Fibroblast of lung (primary cell): ENCODE results near the gene ACTMAP. TPM values are rescaled to one million over a fixed set of nuclear protein-coding genes. Genes with fewer than 3 reads are reported as not detected.

Experiments used
- DNase-seq, 2 donors: peaks; one replicate each; pipeline versions ENCODE4 v3.0.0 to v3.0.0-alpha.2; 2010; ENCODE audit warnings: low read depth in 2 of 2
- H2AFZ ChIP-seq: 2 replicates; pipeline ENCODE4 v1.5.1; 2012; ENCODE audit warnings: low read length, control low read depth, inconsistent platforms
- H3K27ac ChIP-seq: 2 replicates; pipeline ENCODE4 v1.5.1; 2011; ENCODE audit warnings: low read length, control low read depth; ENCODE audit not compliant: insufficient read depth
- H3K27me3 ChIP-seq: 2 replicates; pipeline ENCODE4 v1.5.1; 2011; ENCODE audit warnings: mild to moderate bottlenecking, low read length; ENCODE audit not compliant: control insufficient read depth, insufficient read depth
- H3K36me3 ChIP-seq: 2 replicates; pipeline ENCODE4 v1.5.1; 2011; ENCODE audit warnings: low read length; ENCODE audit not compliant: control insufficient read depth, insufficient read depth
- H3K4me1 ChIP-seq: 2 replicates; pipeline ENCODE4 v1.5.1; 2011; ENCODE audit warnings: low read length; ENCODE audit not compliant: control insufficient read depth, insufficient read depth; ENCODE audit errors: extremely low read depth
- H3K4me2 ChIP-seq: 2 replicates; pipeline ENCODE4 v1.5.1; 2011; ENCODE audit warnings: low read length, control low read depth; ENCODE audit not compliant: insufficient read depth; ENCODE audit errors: extremely low read depth
- H3K4me3 ChIP-seq, 4 experiments: fragments of 200-600 bp in 1 of 4; sonication (generic) in 1 of 4; replicated peaks in 1 of 4; 2 replicates each; pipeline ENCODE4 v1.5.1; 2011 to 2016; ENCODE audit warnings: low read length in 4 of 4, low read depth in 3 of 4, mild to moderate bottlenecking in 3 of 4, control low read depth in 2 of 4, inconsistent platforms in 1 of 4, mixed read lengths in 1 of 4; ENCODE audit not compliant: insufficient read depth in 1 of 4; ENCODE audit errors: control extremely low read depth in 1 of 4
- H3K79me2 ChIP-seq: 2 replicates; pipeline ENCODE4 v1.5.1; 2012; ENCODE audit warnings: mild to moderate bottlenecking, low read length, inconsistent platforms; ENCODE audit not compliant: control insufficient read depth, insufficient read depth
- H3K9ac ChIP-seq: 2 replicates; pipeline ENCODE4 v1.5.1; 2011; ENCODE audit warnings: mild to moderate bottlenecking, low read length, control low read depth; ENCODE audit not compliant: insufficient read depth
- H3K9me3 ChIP-seq: 2 replicates; pipeline ENCODE4 v1.5.1; 2012; ENCODE audit warnings: low read depth, low read length; ENCODE audit not compliant: control insufficient read depth, insufficient read depth
- H4K20me1 ChIP-seq: 2 replicates; pipeline ENCODE4 v1.5.1; 2011; ENCODE audit warnings: low read length; ENCODE audit not compliant: control insufficient read depth, insufficient read depth; ENCODE audit errors: extremely low read depth
- EZH2 ChIP-seq: IDR thresholded peaks from 2 replicates; pipeline ENCODE4 v1.5.1; 2012; ENCODE audit warnings: low read length, control low read depth, mild to moderate bottlenecking; ENCODE audit errors: missing control alignments
- polyA plus RNA-seq, 2 donors: library from polyadenylated mRNA; depleted of rRNA in 1 of 2; stranded (reverse) in 1 of 2; unstranded in 1 of 2; fragments of >200 nt; gene quantifications; 2 replicates each; pipeline ENCODE4 v1.2.1, GENCODE V29; 2011 to 2012; ENCODE audit warnings: missing spikeins in 1 of 2
- total RNA-seq: library from RNA; depleted of rRNA; stranded (reverse); fragments of >200 nt; gene quantifications from 2 replicates; pipeline ENCODE4 v1.2.1, GENCODE V29; 2014
- TF ChIP-seq, protein P1 (sequence below), 2 donors: IDR thresholded peaks in 1 of 2; conservative IDR thresholded peaks in 1 of 2; 1 replicate in 1 of 2; 2 replicates in 1 of 2; pipeline ENCODE4 v1.5.1; 2011 to 2012; ENCODE audit warnings: low read length in 2 of 2, control low read depth in 1 of 2, inconsistent platforms in 1 of 2, low read depth in 1 of 2, mild to moderate bottlenecking in 1 of 2

ACTMAP gene
- total and polyA plus RNA-seq, 2 donors (not counting 1 experiment from before 2014, with no cell fraction given) = 1.8 to 2.2 TPM

DNA sequence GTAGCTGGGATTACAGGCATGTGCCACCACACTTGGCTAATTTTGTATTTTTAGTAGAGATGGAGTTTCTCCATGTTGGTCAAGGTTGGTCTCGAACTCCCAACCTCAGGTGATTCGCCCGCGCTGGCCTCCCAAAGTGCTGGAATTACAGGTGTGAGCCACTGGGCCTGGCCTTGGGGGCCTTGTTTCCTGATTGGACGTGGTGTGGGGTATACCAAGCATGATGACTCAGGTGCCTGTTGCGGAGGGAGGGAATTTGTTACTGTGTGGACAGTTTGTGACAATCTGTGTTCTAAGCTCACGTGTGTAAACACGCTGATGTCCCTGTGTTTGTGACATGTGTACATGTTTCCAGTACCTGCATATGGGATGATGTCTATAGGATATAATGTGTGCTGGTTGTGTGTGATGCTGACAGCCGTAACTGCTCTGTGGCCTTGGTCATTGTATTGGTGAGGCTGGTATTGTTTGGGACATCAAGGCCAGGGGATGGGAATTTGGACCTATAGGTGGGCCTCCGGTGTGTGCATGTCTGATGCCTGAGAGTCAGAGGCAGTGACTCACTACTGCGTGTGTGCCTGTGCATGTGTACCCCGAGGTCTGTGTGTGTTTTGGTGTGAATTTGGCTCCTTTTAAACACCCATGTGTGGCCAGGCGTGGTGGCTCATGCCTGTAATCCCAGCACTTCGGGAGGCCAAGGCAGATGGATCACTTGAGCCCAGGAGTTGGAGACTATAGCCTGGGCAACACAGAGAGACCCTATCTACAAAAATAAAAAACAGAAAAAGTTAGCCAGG lies 47.1 kb upstream of the ACTMAP start:
- Histone ChIP-seq H3K9me3 (no peaks in the 10 kb centered on the region), H3K4me2 (no peak overlapping the region), H4K20me1 (peaks cover 2% of the 10 kb centered on the region), H3K9ac (no peak overlapping the region), H3K4me3 (peak overlapping the region in 1 of 4 experiments; percentile 66), H3K79me2 (peaks cover 29% of the 10 kb centered on the region), H3K27ac (peak overlapping the region; percentile 61), H2AFZ (no peak overlapping the region), H3K4me1 (peaks cover 22% of the 10 kb centered on the region), H3K36me3 (peaks cover 9% of the 10 kb centered on the region), H3K27me3 (no peaks in the 10 kb centered on the region)
- TF ChIP-seq, protein P1, sequence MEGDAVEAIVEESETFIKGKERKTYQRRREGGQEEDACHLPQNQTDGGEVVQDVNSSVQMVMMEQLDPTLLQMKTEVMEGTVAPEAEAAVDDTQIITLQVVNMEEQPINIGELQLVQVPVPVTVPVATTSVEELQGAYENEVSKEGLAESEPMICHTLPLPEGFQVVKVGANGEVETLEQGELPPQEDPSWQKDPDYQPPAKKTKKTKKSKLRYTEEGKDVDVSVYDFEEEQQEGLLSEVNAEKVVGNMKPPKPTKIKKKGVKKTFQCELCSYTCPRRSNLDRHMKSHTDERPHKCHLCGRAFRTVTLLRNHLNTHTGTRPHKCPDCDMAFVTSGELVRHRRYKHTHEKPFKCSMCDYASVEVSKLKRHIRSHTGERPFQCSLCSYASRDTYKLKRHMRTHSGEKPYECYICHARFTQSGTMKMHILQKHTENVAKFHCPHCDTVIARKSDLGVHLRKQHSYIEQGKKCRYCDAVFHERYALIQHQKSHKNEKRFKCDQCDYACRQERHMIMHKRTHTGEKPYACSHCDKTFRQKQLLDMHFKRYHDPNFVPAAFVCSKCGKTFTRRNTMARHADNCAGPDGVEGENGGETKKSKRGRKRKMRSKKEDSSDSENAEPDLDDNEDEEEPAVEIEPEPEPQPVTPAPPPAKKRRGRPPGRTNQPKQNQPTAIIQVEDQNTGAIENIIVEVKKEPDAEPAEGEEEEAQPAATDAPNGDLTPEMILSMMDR (conservative IDR thresholded peaks at IDR 0.05 in 1 of 2, IDR thresholded peaks at IDR 0.05 in 1 of 2; ENCODE audit: low read depth in 1 of 2, low read length in 2 of 2) = no peak
- no peak for TF ChIP-seq EZH2
- no peak for DNase-seq

DNA sequence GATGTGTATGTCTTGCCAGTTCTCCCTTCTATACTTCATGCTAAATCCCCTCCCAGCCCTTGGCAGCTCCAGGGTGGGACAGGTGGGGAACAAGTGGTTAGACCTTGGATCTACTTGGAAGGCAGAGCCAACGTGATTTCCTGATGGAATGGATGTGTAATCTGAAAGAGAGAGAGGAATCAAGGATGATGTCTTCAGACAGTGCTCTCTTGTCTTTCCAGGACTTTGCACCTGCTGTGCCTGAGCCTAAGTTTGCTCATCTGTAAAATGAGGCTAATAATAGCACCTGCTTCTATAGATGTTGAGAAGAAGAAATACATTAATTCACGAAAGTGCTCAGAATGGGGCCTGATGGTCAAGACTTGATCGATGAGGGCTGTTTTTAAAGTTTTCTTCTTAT lies 41.7 kb upstream of the ACTMAP start:
- Histone ChIP-seq H3K27me3 (no peaks in the 10 kb centered on the region), H3K79me2 (no peaks in the 10 kb centered on the region), H3K4me3 (no peak overlapping the region), H3K4me2 (no peak overlapping the region), H3K9me3 (no peaks in the 10 kb centered on the region), H2AFZ (no peak overlapping the region), H4K20me1 (no peaks in the 10 kb centered on the region), H3K36me3 (peaks cover 3% of the 10 kb centered on the region), H3K4me1 (no peaks in the 10 kb centered on the region), H3K27ac (no peak overlapping the region), H3K9ac (no peak overlapping the region)
- TF ChIP-seq, protein P1 (conservative IDR thresholded peaks at IDR 0.05 in 1 of 2, IDR thresholded peaks at IDR 0.05 in 1 of 2; ENCODE audit: low read depth in 1 of 2, low read length in 2 of 2) = no peak
- no peak for TF ChIP-seq EZH2
- no peak for DNase-seq

DNA sequence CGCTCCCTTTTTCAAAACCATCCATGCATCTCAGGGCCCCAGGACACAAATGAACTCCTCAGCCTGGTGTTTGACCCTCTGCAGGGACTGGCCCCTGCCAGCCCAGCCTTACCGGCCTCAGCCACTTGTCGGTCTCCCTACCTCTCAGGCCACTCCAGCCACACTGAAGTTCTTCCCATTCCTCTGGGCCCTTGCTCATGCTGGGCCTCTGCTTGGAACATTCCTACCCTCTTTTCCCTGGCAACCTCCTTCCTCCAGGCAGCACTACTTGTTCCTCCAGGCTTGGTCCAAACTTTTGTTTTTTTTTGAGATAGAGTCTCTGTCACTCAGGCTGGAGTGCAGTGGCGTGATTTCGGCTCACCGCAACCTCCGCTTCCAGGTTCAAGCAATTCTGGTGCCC lies 41.1 kb upstream of the ACTMAP start:
- H3K27ac ChIP-seq = no peak overlapping the region
- H4K20me1 ChIP-seq = no peaks in the 10 kb centered on the region
- no peak overlapping the region for H3K9ac ChIP-seq
- peaks cover 3% of the 10 kb centered on the region for H3K36me3 ChIP-seq
- no peaks in the 10 kb centered on the region for H3K27me3 ChIP-seq
- DNase-seq = no peak
- H3K4me3 ChIP-seq = no peak overlapping the region
- no peaks in the 10 kb centered on the region for H3K4me1 ChIP-seq
- H2AFZ ChIP-seq = no peak overlapping the region
- no peak overlapping the region for H3K4me2 ChIP-seq
- no peaks in the 10 kb centered on the region for H3K79me2 ChIP-seq
- H3K9me3 ChIP-seq = no peaks in the 10 kb centered on the region
- TF ChIP-seq EZH2 = no peak
- TF ChIP-seq, protein P1 (conservative IDR thresholded peaks at IDR 0.05 in 1 of 2, IDR thresholded peaks at IDR 0.05 in 1 of 2; ENCODE audit: low read depth in 1 of 2, low read length in 2 of 2) = no peak
